ENCODE results near the gene CAMTA1.

CAMTA1 gene

DNA sequence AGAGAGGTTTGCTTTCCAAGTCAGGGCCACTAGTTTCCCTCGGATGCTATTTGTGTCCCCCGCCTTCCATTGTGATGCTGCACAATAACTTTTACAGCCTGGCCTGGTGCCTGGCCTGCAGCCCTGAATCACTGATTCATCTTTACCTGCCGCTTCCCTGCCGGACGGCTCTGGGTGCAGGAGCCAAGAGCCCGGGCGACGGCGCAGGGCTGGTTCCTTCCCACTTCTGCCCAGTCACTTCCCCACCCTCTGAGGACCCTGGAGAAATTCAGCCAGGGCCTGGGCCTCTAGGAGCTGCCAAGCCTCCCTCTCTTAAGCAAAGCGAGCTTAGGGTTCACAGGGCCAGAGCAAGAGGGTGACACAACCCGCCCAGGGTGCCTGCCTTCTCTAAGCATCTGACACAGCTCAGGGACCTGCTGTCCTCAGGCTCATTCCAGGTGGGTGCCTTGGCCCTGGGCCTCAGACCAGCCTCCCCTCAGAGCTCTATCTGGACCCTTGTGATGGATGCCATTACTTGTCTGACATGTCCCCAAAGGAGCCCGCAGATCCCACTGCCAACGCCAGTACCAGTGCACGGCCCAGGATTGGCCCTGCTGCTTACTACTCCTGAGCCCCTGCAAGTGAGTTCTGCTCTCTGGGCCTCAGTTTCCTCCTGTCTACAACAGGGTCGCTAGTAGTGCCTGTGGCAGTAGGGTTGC is 604.8 kb downstream of the CAMTA1 start:
- no peaks in the 10 kb centered on the region for H3K4me1 Mint-ChIP-seq (ENCODE audit: low read depth)
- peak; percentile 8 for DNase-seq
- no peaks in the 10 kb centered on the region for H3K36me3 Mint-ChIP-seq (ENCODE audit: low read depth)
- no peak overlapping the region for H3K4me3 Mint-ChIP-seq
- H3K9me3 Mint-ChIP-seq, result no peaks in the 10 kb centered on the region
- peaks cover 4% of the 10 kb centered on the region for H3K27me3 Mint-ChIP-seq
- no peak overlapping the region for H3K27ac Mint-ChIP-seq

DNA sequence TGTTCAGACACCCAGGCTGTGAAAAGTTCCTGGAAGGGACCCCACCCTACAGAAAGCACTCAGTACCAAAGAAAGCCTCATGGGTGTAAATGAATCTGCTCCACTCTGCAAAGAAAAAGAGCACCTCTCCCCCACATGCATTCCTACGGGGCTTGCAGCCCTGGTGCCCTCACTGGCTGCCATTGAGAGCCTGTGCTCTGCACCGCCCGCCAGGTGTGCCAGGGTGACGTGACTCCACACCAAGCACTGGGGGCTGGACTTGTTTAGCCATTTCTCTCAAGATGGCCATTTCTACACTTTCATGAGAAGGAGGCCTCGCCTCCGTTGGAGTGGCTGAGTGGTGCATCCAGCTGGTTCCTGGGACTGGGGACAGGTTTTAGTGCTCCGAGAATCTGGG is 605.3 kb downstream of the CAMTA1 start:
- no peak overlapping the region for H3K27ac Mint-ChIP-seq
- peaks cover 8% of the 10 kb centered on the region for H3K27me3 Mint-ChIP-seq
- H3K9me3 Mint-ChIP-seq, result no peaks in the 10 kb centered on the region
- no peak overlapping the region for H3K4me3 Mint-ChIP-seq
- no peaks in the 10 kb centered on the region for H3K4me1 Mint-ChIP-seq (ENCODE audit: low read depth)
- DNase-seq, result no peak
- no peaks in the 10 kb centered on the region for H3K36me3 Mint-ChIP-seq (ENCODE audit: low read depth)

DNA sequence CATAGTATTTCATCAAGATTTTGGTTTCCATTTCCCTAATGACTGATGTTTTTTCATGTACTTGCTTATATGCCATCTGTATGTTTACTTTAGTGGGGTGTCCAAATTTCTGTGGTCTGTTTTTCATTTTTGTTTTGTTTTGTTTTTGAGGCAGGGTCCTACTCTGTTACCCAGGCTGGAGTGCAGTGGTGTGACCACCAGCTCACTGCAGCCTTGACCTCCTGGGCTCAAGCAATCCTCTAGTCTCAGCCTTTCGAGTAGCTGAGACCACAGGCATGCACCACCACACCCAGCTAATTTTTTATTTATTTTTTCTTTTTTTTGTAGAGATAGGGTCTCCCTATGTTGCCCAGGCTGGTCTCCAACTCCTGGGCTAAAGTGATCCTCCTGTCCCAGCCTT is 607.9 kb downstream of the CAMTA1 start:
- Mint-ChIP-seq H3K9me3 (peaks cover 6% of the 10 kb centered on the region), H3K4me3 (no peak overlapping the region), H3K36me3 (ENCODE audit: low read depth) (no peaks in the 10 kb centered on the region), H3K27ac (no peak overlapping the region), H3K27me3 (peaks cover 15% of the 10 kb centered on the region), H3K4me1 (ENCODE audit: low read depth) (no peaks in the 10 kb centered on the region)
- DNase-seq, result no peak

DNA sequence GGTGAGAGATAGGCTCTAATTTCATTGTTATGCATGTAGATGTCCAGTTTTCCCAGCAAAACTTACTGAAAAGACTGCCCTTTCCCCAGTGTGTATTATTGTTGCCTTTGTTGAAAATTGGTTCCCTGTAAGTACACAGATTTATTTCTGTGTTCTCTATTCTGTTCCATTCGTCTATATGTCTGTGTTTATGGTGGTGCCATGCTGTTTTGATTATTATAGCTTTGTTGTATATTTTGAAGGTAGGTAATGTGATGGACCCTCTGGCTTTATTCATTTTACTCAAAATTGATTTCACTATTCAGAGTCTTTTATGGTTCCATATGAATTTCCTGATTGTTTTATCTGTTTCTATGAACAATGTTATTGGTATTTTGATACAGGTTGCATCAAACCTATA is 610.0 kb downstream of the CAMTA1 start:
- Mint-ChIP-seq H3K9me3 (peaks cover 20% of the 10 kb centered on the region), H3K36me3 (ENCODE audit: low read depth) (no peaks in the 10 kb centered on the region), H3K27ac (no peak overlapping the region), H3K4me3 (no peak overlapping the region), H3K27me3 (peaks cover 20% of the 10 kb centered on the region), H3K4me1 (ENCODE audit: low read depth) (no peaks in the 10 kb centered on the region)
- no peak for DNase-seq

DNA sequence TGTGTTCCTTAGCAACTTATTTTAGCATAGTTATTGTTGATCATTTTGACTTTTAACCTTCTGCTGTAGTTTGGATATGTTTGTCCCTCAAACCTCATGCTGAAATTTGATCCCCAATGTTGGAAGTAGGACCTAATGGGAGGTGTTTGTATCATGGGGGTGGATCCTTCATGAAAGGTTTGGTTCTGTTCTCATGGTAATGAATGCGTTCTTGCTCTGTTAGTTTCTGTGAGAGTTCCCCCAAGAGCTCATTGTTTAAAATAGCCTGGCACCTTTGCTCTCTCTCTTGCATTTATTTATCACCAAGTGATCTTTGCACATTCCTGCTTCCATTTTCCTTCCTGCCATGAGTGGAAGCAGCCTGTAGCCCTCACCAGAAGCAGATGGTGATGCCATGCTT is 613.7 kb downstream of the CAMTA1 start:
- H3K4me3 Mint-ChIP-seq, result no peak overlapping the region
- H3K27me3 Mint-ChIP-seq, result peaks cover 37% of the 10 kb centered on the region
- no peaks in the 10 kb centered on the region for H3K4me1 Mint-ChIP-seq (ENCODE audit: low read depth)
- peaks cover 25% of the 10 kb centered on the region for H3K9me3 Mint-ChIP-seq
- H3K27ac Mint-ChIP-seq, result no peak overlapping the region
- no peak for DNase-seq
- no peaks in the 10 kb centered on the region for H3K36me3 Mint-ChIP-seq (ENCODE audit: low read depth)

DNA sequence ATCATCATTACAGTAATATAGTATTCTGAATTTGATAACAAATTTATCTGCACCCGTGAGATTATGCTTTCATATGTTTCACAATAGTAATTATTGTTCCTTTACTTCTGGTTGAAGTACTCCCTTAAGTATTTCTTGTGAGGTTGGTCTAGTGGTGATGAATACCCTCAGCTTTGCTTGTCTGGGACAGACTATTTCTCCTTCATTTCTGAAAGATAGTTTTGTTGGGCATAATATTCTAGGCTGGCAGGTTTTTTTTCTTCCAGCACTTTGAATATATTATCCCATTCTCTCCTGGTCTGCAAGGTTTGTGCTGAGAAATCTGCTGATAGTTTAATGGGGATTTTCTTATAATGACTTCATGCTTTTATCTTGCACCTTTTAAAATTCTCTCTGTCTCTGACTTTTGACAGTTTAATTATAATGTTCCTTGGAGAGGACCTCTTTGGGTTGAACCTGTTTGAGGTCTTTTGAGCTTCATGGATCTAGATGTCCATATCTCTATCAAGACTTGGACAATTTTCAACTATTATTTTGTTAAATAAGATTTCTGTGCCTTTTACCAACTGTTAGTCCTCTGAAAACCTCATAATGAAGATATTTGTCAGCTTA is 614.4 kb downstream of the CAMTA1 start:
- peaks cover 38% of the 10 kb centered on the region for H3K27me3 Mint-ChIP-seq
- no peak overlapping the region for H3K4me3 Mint-ChIP-seq
- no peak overlapping the region for H3K27ac Mint-ChIP-seq
- no peaks in the 10 kb centered on the region for H3K4me1 Mint-ChIP-seq (ENCODE audit: low read depth)
- peaks cover 25% of the 10 kb centered on the region for H3K9me3 Mint-ChIP-seq
- no peaks in the 10 kb centered on the region for H3K36me3 Mint-ChIP-seq (ENCODE audit: low read depth)
- no peak for DNase-seq

DNA sequence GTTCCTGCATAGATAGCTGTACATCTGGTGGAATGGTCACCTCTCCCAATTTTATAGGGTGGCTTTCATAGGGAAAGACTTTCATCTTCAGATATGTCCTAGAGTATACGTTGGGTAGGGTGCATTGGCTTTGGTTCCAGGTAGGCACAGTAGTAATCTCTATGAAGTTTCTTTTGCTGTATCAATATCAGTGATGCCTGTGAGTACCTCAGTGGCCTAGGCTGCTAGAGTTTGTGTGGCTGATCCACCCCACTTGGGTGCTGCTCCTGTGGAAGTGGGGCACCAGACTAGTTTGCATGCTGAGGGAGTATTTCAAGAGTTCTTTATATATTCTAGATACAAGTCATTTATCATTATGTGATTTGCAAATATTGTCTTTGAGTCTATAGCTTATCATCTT is 615.3 kb downstream of the CAMTA1 start:
- Mint-ChIP-seq H3K9me3 (peaks cover 25% of the 10 kb centered on the region), H3K27me3 (peaks cover 34% of the 10 kb centered on the region), H3K27ac (no peak overlapping the region), H3K4me3 (no peak overlapping the region), H3K36me3 (ENCODE audit: low read depth) (no peaks in the 10 kb centered on the region), H3K4me1 (ENCODE audit: low read depth) (no peaks in the 10 kb centered on the region)
- no peak for DNase-seq

DNA sequence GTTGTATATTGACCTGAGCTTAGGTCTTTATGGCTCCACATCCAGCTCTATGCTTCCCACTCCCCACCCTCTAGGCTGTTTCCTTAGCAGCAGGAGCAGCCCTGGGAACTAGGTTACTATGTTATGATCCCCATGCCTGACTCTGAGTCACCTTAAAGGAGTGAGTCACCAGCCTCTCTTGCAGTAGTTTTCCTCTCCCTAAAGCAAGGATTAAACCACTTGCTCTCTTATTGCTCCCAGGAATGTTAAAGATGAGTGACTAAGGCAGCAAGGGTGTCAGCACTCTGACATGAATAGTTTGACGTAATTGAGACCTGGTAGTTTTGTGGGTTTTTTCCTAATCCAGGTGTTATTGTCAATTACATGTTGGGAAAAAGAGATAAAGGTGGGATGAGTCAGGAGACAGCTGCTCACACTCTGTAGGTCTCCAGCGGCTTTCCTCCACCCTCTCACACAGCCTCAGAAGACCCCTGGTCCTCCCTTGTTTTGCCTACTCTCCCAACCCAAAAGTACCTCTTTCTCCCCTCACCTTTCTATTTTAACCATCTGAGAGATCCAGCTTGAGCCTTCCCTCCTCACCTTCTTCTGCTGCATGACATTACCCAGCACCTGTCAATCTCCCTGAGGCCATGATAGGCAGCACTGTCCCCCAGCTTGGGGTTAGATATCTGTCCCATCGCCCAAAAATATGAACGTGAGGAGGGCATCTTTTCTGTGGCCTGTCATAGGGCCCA is 616.7 kb downstream of the CAMTA1 start:
- no peaks in the 10 kb centered on the region for H3K36me3 Mint-ChIP-seq (ENCODE audit: low read depth)
- no peak for DNase-seq
- H3K4me1 Mint-ChIP-seq (ENCODE audit: low read depth), result no peaks in the 10 kb centered on the region
- peaks cover 26% of the 10 kb centered on the region for H3K27me3 Mint-ChIP-seq
- H3K27ac Mint-ChIP-seq, result no peak overlapping the region
- H3K9me3 Mint-ChIP-seq, result peaks cover 19% of the 10 kb centered on the region
- H3K4me3 Mint-ChIP-seq, result no peak overlapping the region

DNA sequence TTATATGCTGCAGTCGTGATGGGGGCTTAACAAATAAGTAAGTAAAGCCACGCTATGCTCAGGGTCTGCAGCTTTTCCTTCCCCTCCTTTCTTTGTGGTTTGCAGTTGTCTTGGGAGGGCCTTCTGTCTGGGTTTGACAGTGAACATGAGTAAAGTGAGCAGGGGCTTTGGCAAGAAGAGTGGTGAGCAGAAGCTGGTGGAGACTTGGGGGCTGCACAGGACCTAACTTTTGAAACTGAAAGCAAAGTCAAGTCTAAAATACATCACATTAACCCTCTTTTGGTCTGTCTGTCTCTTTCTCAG is 617.2 kb downstream of the CAMTA1 start:
- no peaks in the 10 kb centered on the region for H3K36me3 Mint-ChIP-seq (ENCODE audit: low read depth)

DNA sequence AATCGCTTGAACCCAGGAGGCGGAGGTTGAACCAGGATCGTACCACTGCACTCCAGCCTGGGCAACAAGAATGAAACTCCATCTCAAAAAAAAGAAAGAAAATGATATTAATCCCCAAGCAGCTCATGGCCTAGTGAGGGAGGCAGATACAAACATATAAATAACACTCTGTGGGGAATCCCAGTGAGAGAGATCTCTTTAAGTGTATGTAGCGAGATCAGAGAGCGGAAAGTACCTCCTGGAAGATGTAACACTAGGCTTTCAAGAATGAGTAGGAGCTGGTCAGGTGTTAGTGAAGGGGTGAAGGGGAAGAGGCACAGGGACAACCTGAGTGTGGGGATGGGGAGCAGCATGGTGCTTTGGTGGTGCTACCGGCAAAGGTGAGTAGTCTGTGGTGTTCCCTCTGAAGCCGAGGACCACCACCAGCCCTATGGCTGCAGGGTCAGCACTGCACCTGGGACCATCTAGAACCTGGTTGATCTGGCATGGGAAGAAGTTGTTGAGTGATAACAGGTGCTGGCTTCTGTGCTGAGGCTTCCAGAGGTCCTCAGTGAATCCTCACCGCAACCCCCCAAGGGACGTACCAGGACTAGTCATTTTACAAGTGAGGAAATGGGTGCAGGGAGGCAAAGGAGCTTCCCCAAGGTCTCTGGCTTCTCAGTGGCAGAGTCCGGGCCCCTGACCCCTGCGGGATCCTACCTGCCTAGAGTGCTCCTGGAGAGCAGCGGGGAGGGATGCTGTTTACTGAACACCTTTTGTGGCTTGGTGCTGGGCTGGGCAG is 618.2 kb downstream of the CAMTA1 start:
- peaks cover 19% of the 10 kb centered on the region for H3K9me3 Mint-ChIP-seq
- H3K36me3 Mint-ChIP-seq (ENCODE audit: low read depth), result no peaks in the 10 kb centered on the region
- DNase-seq, result peak; percentile 6
- no peak overlapping the region for H3K27ac Mint-ChIP-seq
- H3K4me3 Mint-ChIP-seq, result no peak overlapping the region
- peaks cover 26% of the 10 kb centered on the region for H3K27me3 Mint-ChIP-seq
- no peaks in the 10 kb centered on the region for H3K4me1 Mint-ChIP-seq (ENCODE audit: low read depth)

More for the DNA sequence above, 617.2 kb downstream of the CAMTA1 start:
- no peak overlapping the region for H3K4me3 Mint-ChIP-seq
- H3K9me3 Mint-ChIP-seq, result peaks cover 19% of the 10 kb centered on the region
- peaks cover 26% of the 10 kb centered on the region for H3K27me3 Mint-ChIP-seq
- no peak overlapping the region for H3K27ac Mint-ChIP-seq
- DNase-seq, result peak; percentile 9
- H3K4me1 Mint-ChIP-seq (ENCODE audit: low read depth), result no peaks in the 10 kb centered on the region

DNA sequence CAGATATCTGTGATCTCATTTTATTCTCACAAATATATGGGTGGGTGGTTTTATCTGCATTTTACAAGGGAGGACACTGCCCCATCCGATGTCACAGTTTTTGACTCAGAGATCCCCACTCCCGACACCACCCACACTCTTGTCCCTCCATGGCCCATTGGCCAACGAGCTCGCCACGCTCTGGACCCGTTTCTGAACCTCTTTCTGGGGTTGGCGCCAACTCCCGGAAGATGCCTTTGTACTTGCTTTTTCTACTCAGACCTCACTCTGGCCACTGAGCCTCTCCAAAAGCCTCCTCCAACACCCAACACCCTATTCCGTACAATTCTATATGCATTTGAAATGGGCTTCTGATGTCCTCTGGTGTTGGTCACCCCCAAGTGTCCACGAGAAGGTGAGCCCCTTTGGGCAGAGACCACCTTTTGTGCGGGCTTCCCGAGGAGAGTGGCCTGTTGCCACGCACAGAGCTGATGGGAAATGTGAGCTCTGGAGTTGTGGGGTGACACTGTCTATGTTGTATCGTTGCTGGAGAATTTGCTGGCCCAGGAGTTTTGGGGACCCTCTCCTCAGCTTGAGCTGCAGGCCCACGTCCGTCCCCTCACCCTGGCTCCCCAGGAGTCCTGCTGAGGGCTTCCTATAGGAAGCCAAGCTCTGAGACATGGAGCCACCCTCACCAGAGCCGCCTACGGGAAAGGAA is 618.9 kb downstream of the CAMTA1 start:
- peaks cover 15% of the 10 kb centered on the region for H3K9me3 Mint-ChIP-seq
- H3K36me3 Mint-ChIP-seq (ENCODE audit: low read depth), result no peaks in the 10 kb centered on the region
- H3K4me3 Mint-ChIP-seq, result no peak overlapping the region
- no peak overlapping the region for H3K27ac Mint-ChIP-seq
- H3K4me1 Mint-ChIP-seq (ENCODE audit: low read depth), result no peaks in the 10 kb centered on the region
- H3K27me3 Mint-ChIP-seq, result peaks cover 26% of the 10 kb centered on the region
- DNase-seq, result no peak

DNA sequence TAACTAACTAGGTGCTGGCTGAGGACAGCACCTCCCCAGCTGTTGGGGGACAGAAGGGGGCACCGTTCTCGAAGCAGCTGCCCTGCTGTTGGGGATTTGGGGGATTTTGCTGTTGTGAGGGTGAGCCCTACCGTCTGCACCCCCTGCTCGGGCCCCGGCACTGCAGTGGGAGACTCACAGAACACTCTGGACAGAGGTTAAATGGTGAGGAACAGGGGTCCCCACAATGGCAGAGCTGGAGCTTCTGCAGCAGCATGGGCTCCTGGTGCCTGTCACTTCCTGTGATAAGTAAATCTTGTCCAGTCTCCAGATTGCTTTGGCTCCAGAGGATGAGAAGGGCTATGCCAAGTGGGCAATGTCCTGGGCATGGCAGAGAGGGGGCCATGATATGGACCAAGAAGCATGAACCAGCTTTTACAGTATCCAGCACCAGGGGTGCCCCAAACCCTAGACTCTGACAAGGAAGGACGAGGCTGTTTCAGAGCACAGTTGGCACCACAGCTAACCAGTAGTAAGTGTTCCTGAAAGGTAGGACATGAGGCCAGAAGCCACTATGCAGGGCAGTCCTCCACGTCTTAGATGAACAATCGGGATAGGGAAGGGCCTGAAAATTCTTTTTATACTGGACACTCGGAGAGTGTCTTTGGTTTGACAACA is 620.7 kb downstream of the CAMTA1 start:
- Mint-ChIP-seq H3K4me3 (no peak overlapping the region), H3K9me3 (no peaks in the 10 kb centered on the region), H3K27me3 (peaks cover 17% of the 10 kb centered on the region), H3K36me3 (ENCODE audit: low read depth) (no peaks in the 10 kb centered on the region), H3K4me1 (ENCODE audit: low read depth) (no peaks in the 10 kb centered on the region), H3K27ac (no peak overlapping the region)
- DNase-seq, result no peak

DNA sequence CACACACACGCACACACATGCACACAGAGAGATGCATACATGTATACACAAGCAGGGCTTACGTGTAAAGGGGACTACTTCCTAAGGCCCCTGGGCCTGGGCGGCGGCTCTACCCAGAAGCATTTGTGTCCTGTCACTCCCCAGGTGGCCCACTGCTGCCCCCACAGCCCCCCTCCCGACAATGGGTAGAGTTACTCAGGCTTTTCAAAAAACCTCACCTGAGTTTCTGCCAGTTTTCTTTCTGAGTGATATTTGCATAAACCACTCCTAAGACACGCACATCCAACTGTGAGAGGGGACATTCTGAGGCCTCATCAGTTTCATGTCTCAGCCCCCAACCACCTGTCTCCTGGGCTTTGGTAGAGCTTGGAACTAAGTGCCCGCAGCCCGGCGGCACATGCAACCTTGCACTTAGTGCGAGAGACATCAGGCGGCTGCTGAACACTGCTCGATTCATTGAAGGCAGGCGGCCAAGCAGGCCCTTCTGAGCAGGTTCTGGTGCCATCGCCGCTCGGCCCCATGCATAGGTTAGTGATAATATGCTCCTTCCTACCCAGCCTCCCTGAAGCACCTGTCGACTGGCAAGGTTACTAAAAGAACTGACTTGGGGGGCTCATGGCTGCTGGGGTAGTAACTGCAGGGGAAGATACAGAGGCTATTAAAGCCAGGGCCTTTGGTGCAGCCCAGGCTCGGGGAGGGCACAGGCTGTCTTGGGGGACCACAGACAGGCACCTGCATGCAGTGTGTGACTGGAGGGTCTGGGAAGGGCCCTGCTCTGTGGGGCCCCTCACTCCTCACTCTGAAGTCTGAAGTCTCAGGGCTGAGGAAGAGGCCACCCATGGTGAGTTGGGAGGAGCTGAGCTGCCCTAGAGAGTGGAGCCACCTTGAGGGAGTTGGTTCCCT is 621.6 kb downstream of the CAMTA1 start:
- Mint-ChIP-seq H3K9me3 (no peaks in the 10 kb centered on the region), H3K4me3 (no peak overlapping the region), H3K27ac (no peak overlapping the region), H3K4me1 (ENCODE audit: low read depth) (no peaks in the 10 kb centered on the region), H3K27me3 (peaks cover 14% of the 10 kb centered on the region), H3K36me3 (ENCODE audit: low read depth) (no peaks in the 10 kb centered on the region)
- peak; percentile 11 for DNase-seq
